Hepatocyte (in vitro differentiated cells): ENCODE data around the gene MGAT5. TPM values are rescaled to one million over a fixed set of nuclear protein-coding genes. Genes with fewer than 3 reads are reported as not detected.

ENCODE experiments used
- DNase-seq: peaks from one replicate; pipeline ENCODE4 v3.0.0-alpha.2; 2016; ENCODE audit warnings: low spot score
- H2AFZ ChIP-seq: fragments of 200-600 bp; sonication (generic); 2 replicates; pipeline ENCODE4 v1.6.0; 2016; ENCODE audit warnings: antibody characterized with exemption, mild to moderate bottlenecking
- H3K27ac ChIP-seq: fragments of 200-600 bp; sonication (generic); 2 replicates; pipeline ENCODE4 v1.5.1; 2016; ENCODE audit warnings: mild to moderate bottlenecking
- H3K27me3 ChIP-seq: fragments of 200-600 bp; sonication (generic); 2 replicates; pipeline ENCODE4 v1.6.1; 2016
- H3K36me3 ChIP-seq: fragments of 200-600 bp; sonication (generic); replicated peaks from 2 replicates; pipeline ENCODE4 v1.5.1; 2016; ENCODE audit warnings: low read depth; ENCODE audit not compliant: insufficient read depth
- H3K4me1 ChIP-seq: fragments of 200-600 bp; sonication (generic); 2 replicates; pipeline ENCODE4 v1.5.1; 2016; ENCODE audit warnings: mild to moderate bottlenecking, moderate library complexity; ENCODE audit not compliant: insufficient read depth
- H3K4me2 ChIP-seq: fragments of 200-600 bp; sonication (generic); 2 replicates; pipeline ENCODE4 v1.6.0; 2016
- H3K4me3 ChIP-seq: fragments of 200-600 bp; sonication (generic); 2 replicates; pipeline ENCODE4 v1.5.1; 2016; ENCODE audit warnings: mild to moderate bottlenecking
- H3K79me2 ChIP-seq: fragments of 200-600 bp; sonication (generic); 2 replicates; pipeline ENCODE4 v1.6.0; 2017; ENCODE audit warnings: mild to moderate bottlenecking
- H3K9me2 ChIP-seq: fragments of 200-600 bp; sonication (generic); replicated peaks from 2 replicates; pipeline ENCODE4 v1.6.0; 2017; ENCODE audit warnings: mild to moderate bottlenecking; ENCODE audit not compliant: insufficient read depth
- H3K9me3 ChIP-seq: fragments of 200-600 bp; sonication (generic); 2 replicates; pipeline ENCODE4 v1.5.1; 2016; ENCODE audit warnings: low read depth, mild to moderate bottlenecking
- H4K20me1 ChIP-seq: fragments of 200-600 bp; sonication (generic); 2 replicates; pipeline ENCODE4 v1.6.0; 2016; ENCODE audit warnings: mild to moderate bottlenecking; ENCODE audit not compliant: insufficient read depth, poor library complexity, severe bottlenecking
- CTCF ChIP-seq: fragments of 200-600 bp; sonication (generic); IDR thresholded peaks from 2 replicates; pipeline ENCODE4 v1.5.1; 2016; ENCODE audit warnings: antibody characterized with exemption, mild to moderate bottlenecking; ENCODE audit not compliant: poor library complexity
- EZH2 ChIP-seq: fragments of 200-600 bp; sonication (generic); IDR thresholded peaks from 2 replicates; pipeline ENCODE4 v1.6.1; 2016; ENCODE audit warnings: antibody characterized with exemption, mild to moderate bottlenecking, borderline replicate concordance
- EZH2phosphoT487 ChIP-seq: fragments of 200-600 bp; sonication (generic); IDR thresholded peaks from one replicate; pipeline ENCODE4 v1.6.1; 2018; ENCODE audit warnings: antibody characterized with exemption, mild to moderate bottlenecking, low read depth, moderate library complexity; ENCODE audit not compliant: unreplicated experiment, severe bottlenecking
- WGBS: methylation state at CpG from one replicate; pipeline ENCODE4 v1.1.6; 2016; ENCODE audit warnings: low lambda C conversion rate; ENCODE audit errors: missing lambda C conversion rate; 5-methylcytosine and 5-hydroxymethylcytosine counted together
- polyA plus RNA-seq: library from polyadenylated mRNA; unstranded; fragments of >200 nt; fragmentation: Nextera tagmentation; extraction: Ambion mirVana; gene quantifications from 2 replicates; pipeline ENCODE4 v1.2.1, GENCODE V29; 2016
- total RNA-seq: library from RNA; depleted of rRNA; stranded (reverse); fragments of >200 nt; gene quantifications from 2 replicates; pipeline ENCODE4 v1.2.3, GENCODE V29; 2014

The MGAT5 gene
- total and polyA plus RNA-seq, 2 experiments from 2014 or later, result 9.1 to 30.2 TPM

GRCh38 chr2:134245340-134245984, 8.4 kb upstream of the MGAT5 start:
- Histone ChIP-seq H3K4me3 (no peak overlapping the region), H3K9me2 (no peaks in the 10 kb centered on the region), H3K4me2 (no peak overlapping the region), H4K20me1 (peaks cover 4% of the 10 kb centered on the region), H3K27me3 (no peaks in the 10 kb centered on the region), H3K27ac (no peak overlapping the region), H3K4me1 (peaks cover 6% of the 10 kb centered on the region), H2AFZ (no peak overlapping the region), H3K9me3 (no peaks in the 10 kb centered on the region), H3K79me2 (peaks cover 39% of the 10 kb centered on the region), H3K36me3 (no peaks in the 10 kb centered on the region)
- WGBS, result 34% methylated on average over 2 of the region's 2 CpGs
- TF ChIP-seq EZH2 (no peak), CTCF (peak; percentile 75), EZH2phosphoT487 (no peak)
- DNase-seq, result peak; percentile 87

GRCh38 chr2:134246154-134246874, 7.6 kb upstream of the MGAT5 start:
- Histone ChIP-seq H4K20me1 (peaks cover 4% of the 10 kb centered on the region), H3K4me1 (peaks cover 6% of the 10 kb centered on the region), H3K36me3 (no peaks in the 10 kb centered on the region), H3K79me2 (peaks cover 40% of the 10 kb centered on the region), H3K9me2 (no peaks in the 10 kb centered on the region), H3K4me3 (no peak overlapping the region), H3K4me2 (no peak overlapping the region), H3K27ac (no peak overlapping the region), H3K9me3 (no peaks in the 10 kb centered on the region), H2AFZ (no peak overlapping the region), H3K27me3 (no peaks in the 10 kb centered on the region)
- 74% methylated on average over 7 of the region's 7 CpGs for WGBS
- no peak for TF ChIP-seq CTCF
- DNase-seq, result no peak

GRCh38 chr2:134247679-134248078, 6.2 kb upstream of the MGAT5 start:
- no peak overlapping the region for H3K4me3 ChIP-seq
- no peaks in the 10 kb centered on the region for H3K36me3 ChIP-seq
- 95% methylated on average over 1 of the region's 1 CpG for WGBS
- no peak overlapping the region for H3K27ac ChIP-seq
- H3K79me2 ChIP-seq, result peaks cover 38% of the 10 kb centered on the region
- TF ChIP-seq CTCF, result no peak
- no peak for DNase-seq
- H3K27me3 ChIP-seq, result no peaks in the 10 kb centered on the region
- H3K4me1 ChIP-seq, result peaks cover 6% of the 10 kb centered on the region
- peaks cover 4% of the 10 kb centered on the region for H4K20me1 ChIP-seq
- no peak overlapping the region for H3K4me2 ChIP-seq
- H3K9me3 ChIP-seq, result no peaks in the 10 kb centered on the region
- H2AFZ ChIP-seq, result no peak overlapping the region
- no peaks in the 10 kb centered on the region for H3K9me2 ChIP-seq
